PFSK-1 (cell line): ENCODE results near the gene ATP13A3.

Experiments
- FOXP2 ChIP-seq: optimal IDR thresholded peaks from 2 replicates; pipeline ENCODE3; 2011; ENCODE audit warnings: borderline replicate concordance, control low read depth, inconsistent platforms; ENCODE audit not compliant: insufficient read depth; ENCODE audit errors: extremely low read length, extremely low read depth
- POLR2AphosphoS5 ChIP-seq: IDR thresholded peaks from 2 replicates; pipeline ENCODE4 v1.6.1; 2012; ENCODE audit warnings: low read depth, mild to moderate bottlenecking, control low read depth, low read length, moderate library complexity
- SIN3A ChIP-seq: IDR thresholded peaks from 2 replicates; pipeline ENCODE4 v1.6.1; 2012; ENCODE audit warnings: mild to moderate bottlenecking, low read length, moderate library complexity, borderline replicate concordance; ENCODE audit not compliant: insufficient read depth
- TAF1 ChIP-seq: IDR thresholded peaks from 2 replicates; pipeline ENCODE4 v1.6.1; 2012; ENCODE audit warnings: low read length, control low read depth, borderline replicate concordance; ENCODE audit not compliant: insufficient read depth
- TF ChIP-seq, protein P1 (sequence below), 2 experiments: IDR thresholded peaks; 2 replicates each; pipeline versions ENCODE4 v1.6.1 to v1.8.0; 2011 to 2012; ENCODE audit warnings: low read depth in 2 of 2, low read length in 2 of 2, control low read depth in 1 of 2, inconsistent platforms in 1 of 2, mild to moderate bottlenecking in 1 of 2, moderate library complexity in 1 of 2; ENCODE audit not compliant: insufficient read depth in 1 of 2

Gene ATP13A3

DNA sequence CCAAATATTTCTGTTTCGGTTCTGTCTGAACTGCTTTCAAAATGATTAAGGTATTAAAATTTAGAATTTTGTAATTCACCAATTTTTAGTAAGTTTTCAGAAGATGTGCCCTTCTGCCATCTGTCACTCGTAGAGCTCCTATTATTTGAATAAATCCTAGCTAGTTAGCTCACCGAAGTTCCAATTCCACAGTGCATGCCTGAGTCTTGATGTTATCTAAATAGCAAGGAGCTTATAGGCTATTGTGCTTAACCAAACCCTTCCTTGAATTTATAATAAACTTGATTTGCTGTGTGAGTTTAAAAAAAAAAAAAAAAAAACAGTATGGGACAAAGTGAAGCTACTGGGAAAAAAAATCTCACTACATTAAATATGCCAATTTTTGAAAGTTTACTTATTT lies 18.7 kb downstream of the ATP13A3 start:
- TF ChIP-seq TAF1 (no peak), SIN3A (no peak), FOXP2 (no peak), POLR2AphosphoS5 (no peak)
- TF ChIP-seq, protein P1, sequence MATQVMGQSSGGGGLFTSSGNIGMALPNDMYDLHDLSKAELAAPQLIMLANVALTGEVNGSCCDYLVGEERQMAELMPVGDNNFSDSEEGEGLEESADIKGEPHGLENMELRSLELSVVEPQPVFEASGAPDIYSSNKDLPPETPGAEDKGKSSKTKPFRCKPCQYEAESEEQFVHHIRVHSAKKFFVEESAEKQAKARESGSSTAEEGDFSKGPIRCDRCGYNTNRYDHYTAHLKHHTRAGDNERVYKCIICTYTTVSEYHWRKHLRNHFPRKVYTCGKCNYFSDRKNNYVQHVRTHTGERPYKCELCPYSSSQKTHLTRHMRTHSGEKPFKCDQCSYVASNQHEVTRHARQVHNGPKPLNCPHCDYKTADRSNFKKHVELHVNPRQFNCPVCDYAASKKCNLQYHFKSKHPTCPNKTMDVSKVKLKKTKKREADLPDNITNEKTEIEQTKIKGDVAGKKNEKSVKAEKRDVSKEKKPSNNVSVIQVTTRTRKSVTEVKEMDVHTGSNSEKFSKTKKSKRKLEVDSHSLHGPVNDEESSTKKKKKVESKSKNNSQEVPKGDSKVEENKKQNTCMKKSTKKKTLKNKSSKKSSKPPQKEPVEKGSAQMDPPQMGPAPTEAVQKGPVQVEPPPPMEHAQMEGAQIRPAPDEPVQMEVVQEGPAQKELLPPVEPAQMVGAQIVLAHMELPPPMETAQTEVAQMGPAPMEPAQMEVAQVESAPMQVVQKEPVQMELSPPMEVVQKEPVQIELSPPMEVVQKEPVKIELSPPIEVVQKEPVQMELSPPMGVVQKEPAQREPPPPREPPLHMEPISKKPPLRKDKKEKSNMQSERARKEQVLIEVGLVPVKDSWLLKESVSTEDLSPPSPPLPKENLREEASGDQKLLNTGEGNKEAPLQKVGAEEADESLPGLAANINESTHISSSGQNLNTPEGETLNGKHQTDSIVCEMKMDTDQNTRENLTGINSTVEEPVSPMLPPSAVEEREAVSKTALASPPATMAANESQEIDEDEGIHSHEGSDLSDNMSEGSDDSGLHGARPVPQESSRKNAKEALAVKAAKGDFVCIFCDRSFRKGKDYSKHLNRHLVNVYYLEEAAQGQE (IDR thresholded peaks at IDR 0.05; ENCODE audit: insufficient read depth in 1 of 2, low read depth in 2 of 2, low read length in 2 of 2) = no peak

DNA sequence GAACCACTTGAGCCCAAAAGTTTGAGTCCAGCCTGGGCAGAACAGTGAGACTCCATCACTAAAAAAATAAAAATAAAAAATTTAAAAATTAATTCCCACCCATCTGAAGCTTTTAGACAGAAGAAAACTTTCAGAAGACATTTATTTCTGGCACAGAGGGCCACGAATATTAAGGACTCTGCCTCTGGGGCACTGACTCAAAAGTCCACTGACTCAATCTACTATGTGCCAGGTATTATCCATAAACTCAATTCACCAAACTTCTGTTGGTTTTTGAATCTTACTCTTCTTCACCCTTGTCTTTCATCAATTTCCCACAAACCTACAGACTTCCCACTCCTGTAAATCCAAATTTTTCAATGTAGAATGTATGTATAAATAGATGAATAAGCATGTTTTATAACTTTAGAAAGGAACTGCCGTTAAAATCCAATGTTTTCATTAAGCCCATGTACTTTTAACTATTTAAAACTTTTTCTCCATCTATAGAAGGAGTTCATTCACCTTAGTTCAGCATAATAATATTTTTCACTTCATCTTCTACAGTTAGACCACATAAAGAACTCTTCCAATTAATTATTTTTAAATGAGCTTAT lies 19.9 kb downstream of the ATP13A3 start:
- TF ChIP-seq TAF1 (no peak), FOXP2 (no peak)

DNA sequence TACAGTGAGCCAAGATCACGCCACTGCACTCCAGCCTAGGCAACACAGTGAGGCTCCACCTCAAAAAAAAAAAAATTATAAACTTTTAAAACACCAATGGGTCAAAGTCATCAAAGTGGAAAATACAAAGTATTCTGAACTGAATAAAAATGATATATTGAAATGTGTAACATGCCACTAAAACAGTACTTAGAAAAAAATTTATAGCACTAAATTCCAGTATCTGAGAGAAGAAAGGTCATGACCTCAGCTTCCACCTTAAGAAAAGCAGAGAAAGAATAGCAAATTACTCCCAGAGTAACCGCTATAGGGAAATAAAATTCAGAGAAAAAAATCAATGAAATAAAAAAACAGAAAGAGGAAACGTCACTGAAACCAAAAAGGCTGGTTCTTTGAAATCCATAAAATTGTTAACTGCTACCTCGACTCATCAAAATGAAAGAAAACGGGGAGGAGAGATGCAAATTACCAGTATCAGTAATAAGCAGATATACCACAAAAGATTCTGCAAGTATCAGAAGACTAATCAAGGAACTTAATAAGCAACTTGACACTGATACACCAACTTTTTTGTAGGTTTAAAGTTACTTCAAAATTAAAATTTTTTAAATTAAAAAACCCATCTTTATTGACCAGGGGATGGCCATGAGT lies 20.8 kb downstream of the ATP13A3 start:
- TF ChIP-seq SIN3A (no peak), FOXP2 (no peak), POLR2AphosphoS5 (no peak), TAF1 (no peak)
- TF ChIP-seq, protein P1 (IDR thresholded peaks at IDR 0.05; ENCODE audit: insufficient read depth in 1 of 2, low read depth in 2 of 2, low read length in 2 of 2) = no peak

DNA sequence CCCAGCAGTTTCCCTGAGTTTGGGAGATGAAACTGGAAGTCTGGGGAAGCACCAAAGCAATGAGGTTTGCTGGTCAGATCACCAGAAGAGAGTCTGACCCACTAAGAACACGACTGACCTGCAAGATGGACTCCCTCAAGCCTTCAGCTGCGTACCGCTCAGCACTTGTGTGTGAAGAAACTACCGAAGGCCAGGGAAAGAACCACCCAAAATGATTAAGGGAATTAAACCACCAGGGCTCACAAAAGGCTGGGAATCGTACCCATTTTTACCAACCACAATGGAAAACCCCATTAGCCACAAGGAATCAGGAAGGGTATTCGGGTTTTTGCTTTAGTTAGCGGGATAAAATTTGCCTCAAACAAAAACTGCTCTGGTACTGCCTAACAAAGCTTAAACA lies 21.6 kb downstream of the ATP13A3 start:
- TF ChIP-seq SIN3A = no peak
- TF ChIP-seq TAF1 = no peak
- no peak for TF ChIP-seq FOXP2
- TF ChIP-seq, protein P1 (IDR thresholded peaks at IDR 0.05; ENCODE audit: insufficient read depth in 1 of 2, low read depth in 2 of 2, low read length in 2 of 2) = no peak
- TF ChIP-seq POLR2AphosphoS5 = no peak

DNA sequence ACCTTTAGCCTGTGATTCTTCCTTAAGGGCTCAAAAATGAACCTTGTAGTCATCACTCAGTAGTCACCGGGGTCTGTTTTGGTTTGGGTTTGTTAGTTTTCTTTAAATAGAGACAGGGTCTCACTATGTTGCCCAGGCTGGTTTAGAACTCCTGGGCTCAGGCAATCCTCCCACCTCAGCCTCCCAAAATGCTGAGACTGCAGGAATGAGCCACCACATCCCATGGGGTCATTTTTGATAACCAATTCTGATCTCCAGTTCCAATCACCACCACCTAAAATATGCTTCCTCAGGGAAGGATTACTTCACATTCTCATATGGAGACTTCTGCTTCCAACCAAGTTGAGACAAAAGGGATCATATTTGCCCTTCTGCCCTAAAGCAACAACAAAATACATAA lies 22.1 kb downstream of the ATP13A3 start:
- TF ChIP-seq TAF1 (no peak), POLR2AphosphoS5 (no peak), FOXP2 (no peak), SIN3A (no peak)
- TF ChIP-seq, protein P1 (IDR thresholded peaks at IDR 0.05; ENCODE audit: insufficient read depth in 1 of 2, low read depth in 2 of 2, low read length in 2 of 2) = no peak
